GM19023 (cell line): ENCODE results near the gene GSK3A.
A peak's percentile ranks its signal among the peaks of the same experiment; 100 is the strongest.

ENCODE experiments used
- ATAC-seq: cut with Tn5 transposase; IDR thresholded peaks from one replicate; pipeline ENCODE4 v1.9.1; 2021; ENCODE audit warnings: mild to moderate bottlenecking, moderate library complexity; ENCODE audit not compliant: unreplicated experiment

The GSK3A gene

DNA sequence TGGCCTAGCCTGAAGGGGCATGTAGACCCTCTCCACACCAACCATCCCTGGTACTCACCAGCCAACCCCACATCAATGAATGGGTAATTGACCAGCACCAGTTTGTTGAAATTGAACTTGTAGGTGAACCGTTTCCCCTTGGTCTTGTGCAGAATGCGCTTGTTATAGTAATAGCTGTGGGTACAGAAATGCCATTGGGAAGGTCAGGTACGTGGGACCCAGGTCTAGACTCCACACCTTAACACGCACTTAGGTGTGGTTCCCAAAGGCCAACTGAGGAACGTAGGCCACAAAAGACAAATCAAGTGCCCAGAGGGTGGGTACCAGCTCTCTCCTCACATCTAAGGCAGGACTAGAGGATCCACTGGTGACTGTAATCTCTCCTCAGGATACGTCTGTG, 7.4 kb upstream of the GSK3A start:
- ATAC-seq, result no peak

DNA sequence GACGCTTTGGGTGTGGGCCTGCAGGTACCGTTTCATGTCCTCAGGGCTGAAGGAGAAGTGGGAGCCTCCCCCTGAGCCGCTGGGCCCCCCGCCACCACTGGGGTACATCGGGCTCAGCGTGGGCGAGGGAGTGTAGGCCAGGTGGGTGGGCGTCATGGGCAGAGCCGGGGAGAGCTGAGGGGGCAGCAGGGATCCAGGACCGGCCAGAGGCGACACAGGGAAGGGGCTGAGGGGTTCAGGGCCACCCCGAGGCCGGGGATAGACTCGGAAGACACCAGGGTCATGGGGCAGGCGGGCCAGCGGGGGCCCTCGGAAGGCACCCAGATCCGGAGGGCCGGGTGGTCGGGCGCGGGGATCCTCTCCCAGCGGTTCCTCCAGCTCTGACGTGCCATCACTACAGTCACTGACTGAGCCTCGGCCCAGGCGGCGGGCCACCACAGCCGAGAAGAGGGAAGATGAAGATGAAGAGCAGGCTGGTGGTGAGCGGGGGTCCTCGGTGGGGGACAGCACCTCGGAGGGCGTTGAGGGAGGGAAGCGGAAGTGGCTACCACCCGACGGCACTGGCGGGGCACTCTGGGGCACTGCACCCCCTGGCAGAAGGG, 6.8 kb upstream of the GSK3A start:
- ATAC-seq, result no peak

DNA sequence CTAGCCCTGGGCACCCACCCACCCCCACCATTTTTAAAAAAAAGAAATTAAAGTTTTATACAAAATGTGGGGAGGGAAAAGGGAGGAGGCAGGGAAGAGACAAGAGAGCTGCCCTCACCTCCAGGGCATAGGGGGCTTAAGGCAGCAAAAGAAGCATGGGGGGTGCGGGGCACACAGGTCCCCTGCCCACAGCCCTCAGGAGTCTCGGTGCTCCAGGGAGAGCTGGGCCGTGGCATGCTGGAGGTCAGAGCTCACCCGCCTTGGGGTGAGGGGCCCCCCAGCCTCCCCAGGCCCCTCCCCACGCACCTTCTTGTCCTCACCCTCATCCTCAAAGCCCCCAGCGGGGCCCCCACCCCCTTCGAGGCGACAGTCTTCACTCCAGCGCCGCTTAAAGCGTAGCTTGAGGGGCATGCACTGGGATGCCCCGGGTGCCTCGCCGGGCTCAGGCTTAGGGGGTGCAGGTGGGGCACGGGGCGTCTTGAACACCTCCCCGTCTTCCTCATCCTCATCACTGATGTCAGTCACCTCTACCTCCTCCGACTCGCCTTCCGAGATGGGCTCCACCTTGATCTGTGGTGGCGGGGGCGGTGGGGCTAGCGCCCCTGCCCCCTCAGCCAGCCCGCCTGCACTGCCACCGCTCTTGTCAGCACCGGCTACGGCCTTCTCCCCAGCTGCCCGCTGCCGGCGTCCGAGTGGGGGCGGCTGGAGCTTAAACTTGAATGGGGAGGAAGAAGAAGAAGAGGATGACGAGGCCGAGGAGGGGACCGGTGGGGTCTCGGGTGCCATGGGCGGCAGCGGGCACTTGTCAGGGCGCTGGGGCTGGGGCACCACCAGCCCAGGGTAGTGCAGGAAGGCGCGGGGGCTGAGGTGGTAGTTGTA, 6.1 kb upstream of the GSK3A start:
- ATAC-seq, result no peak

DNA sequence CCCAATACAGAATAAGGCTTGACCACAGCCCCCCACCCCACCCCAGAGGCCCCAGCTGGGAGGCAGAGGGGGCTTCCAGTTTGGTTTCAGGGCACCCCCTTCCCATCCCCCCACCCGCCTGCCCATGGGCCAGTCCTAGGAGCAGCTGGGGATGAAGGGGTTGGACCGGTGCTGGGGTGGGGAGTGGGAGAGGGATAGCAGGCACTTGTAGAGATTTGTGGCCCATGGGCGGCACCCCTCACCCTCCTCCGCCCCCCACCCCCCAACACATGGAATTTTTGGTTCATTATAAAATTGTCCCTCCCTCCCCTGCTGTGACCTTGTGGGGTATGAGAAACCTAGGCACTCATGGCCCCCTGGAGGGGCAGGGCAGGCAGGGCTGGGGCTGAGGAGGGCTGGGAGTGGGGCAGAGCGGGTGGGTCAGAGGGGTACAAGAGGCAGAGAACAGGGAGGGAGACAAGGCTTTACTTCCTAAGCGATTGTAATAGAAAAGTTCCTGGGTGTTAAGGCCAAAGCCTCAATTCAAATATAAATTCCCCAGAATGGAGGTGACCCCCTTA, 5.3 kb upstream of the GSK3A start:
- no peak for ATAC-seq

DNA sequence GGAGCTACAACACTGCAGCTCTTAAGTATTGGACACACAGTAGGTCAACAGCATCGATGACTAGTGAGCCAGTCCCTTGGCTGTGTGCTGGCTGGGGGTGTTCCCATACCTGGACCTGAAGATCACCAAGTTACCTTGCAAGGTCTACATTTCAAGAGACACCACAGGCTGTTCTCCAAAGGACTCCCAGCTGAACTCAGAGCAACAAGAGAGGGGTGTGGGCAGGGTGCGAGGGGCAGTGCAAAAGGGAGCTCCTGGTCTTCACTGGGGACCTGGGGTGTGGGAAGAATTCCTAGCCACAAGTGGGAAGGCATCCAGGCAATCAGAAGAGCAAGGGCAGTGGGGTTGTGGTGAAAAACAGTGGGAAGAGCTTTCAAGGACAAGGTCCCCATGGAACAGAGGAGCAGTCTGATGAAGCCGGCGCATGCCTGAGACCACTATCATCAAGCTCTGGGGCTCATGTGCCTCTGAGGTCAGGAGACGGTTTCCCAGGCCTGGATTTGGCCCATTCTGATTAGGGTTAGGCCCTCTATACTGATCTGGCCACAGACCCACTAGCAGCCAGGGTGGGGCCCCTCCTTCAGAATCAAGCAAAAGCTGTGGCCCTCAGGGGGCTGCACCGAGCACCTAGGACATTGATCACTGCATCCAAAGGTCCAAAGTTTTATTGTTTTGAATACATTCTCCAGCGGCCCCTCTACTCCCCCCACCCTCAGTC, 4.7 kb upstream of the GSK3A start:
- ATAC-seq, result no peak

DNA sequence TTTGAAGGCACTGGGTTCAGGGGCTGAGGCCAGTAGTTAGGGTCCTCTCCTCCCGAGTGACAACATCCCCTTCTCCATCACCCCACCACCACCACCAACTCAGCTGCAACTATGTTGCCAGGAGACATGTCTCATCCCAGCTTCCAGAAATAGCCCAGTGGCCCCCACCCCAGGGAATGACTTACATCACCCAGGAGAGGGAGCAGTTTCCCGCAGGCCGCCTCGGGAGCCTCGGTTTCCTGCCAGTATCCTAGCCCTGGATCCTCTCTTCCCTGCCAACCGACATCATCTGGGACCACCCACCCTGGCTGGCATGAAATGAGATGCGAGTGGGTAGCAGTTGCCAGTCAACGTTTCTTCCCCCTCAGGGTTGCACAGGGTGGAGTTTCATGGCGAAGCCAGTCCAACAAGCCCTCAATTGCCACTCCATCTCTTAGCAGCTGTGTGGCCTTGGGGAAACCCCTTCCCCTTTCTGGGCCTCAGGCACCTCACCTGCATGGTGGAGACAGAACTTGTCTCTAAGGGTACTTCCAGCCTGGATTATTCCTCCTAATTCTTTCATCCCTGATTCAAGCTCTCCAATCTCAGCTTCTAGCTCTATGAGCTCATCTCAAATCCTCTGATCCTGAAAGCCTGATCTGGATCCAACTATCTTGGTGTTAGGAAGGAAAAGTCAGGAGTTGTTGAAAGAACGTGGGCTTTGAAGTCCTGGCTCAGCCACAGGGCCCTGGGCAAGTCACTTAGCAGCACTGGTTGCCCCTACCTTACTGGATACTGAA, 3.9 kb upstream of the GSK3A start:
- no peak for ATAC-seq

DNA sequence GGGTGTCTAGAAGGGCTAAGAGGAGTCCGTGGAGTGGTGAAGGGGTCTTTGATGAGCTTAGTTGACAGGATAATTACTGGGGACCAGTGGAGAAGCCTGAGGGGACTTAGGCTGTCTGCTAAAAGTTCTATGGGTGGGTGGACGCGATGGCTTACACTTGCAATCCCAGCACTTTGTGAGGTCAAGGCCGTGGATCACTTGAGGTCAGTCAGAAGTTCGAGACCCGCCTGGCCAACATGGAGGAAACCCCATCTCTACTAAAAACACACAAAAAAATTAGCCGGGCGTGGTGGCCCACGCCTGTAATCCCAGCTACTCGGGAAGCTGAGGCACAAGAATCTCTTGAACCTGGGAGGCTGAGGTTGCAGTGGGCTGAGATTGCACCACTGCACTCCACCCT, 2.8 kb upstream of the GSK3A start:
- no peak for ATAC-seq

DNA sequence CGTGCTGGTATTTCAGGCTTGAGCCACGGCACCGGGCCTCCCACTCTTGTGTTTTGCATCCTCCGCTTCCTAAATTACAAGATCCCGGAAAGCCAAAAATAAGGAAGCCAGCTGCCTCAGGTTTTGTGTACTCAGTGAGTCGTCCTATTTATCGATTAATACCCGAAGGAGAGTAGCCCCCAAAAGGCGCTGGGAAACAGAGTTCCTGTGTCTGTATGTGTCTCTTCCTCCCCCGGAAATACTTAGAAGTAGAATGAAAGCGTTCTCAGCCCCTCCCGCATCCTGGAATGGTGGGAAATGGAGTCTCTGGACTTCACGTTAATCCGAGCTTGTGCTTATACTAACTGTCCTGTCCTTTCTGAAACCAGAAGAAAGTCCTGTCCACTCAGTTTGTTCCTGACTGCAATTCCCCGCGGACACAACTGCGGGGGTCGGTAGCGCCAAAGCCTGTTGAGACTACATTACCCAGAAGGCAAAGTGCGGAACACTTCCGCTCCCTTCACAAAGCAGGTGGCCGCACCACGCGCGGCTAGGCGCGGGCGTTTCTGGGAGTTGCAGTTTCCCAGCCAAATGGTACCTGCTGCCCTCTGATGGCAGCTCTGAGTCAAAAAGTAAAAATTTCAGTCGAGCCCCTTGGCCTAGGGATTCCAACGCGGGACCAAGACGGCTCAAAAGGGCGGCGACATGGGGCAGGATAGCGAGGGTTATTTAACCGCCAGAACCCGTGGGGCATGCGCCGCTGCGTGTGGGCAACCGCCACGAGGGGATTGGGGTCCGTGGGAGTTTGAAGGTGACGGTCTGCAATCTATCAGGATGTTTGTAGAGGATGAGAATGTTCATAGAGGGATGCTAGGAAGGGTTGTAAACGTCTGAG, 2.2 kb upstream of the GSK3A start:
- peak; percentile 38 for ATAC-seq

DNA sequence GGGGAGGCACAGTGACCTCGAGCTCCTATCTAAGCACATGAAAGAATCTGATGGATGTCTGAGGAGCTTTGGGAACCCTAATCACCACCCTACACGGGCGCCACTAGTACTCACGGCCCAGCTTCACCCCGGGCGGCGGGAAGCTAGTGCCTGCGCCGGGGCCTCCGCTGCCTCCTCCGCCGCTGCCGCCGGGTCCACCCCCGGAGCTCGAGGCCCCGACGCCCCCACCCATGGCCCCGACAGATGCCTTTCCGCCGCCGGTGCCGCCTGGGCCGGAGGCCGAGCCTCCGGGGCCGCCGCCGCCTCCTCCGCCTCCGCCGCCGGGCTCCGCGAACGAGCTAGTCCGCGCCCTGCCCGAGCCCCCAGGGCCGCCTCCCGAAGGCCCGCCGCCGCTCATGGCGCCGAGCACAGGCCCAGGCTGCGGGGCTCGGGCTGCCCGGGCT, 312 bp downstream of the GSK3A start:
- ATAC-seq, result peak; percentile 0

DNA sequence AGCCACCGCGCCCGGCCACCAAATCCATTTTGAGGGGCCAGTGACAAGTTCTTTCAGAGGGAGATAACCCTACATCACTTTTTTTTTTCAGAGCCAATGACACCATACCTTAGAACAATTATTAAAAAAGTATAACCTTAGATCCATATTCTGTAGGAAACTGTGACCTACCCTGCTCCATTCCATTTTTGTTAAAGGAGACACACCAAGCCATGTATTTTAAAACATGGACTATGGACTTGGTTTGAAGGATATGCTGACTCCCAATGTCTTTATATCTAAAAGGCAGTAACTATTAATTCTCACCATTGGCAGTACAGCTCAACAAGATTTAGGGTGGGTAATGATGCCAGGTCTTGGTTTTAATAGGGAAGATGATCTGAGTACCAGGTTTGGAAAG, 1.1 kb downstream of the GSK3A start:
- no peak for ATAC-seq

DNA sequence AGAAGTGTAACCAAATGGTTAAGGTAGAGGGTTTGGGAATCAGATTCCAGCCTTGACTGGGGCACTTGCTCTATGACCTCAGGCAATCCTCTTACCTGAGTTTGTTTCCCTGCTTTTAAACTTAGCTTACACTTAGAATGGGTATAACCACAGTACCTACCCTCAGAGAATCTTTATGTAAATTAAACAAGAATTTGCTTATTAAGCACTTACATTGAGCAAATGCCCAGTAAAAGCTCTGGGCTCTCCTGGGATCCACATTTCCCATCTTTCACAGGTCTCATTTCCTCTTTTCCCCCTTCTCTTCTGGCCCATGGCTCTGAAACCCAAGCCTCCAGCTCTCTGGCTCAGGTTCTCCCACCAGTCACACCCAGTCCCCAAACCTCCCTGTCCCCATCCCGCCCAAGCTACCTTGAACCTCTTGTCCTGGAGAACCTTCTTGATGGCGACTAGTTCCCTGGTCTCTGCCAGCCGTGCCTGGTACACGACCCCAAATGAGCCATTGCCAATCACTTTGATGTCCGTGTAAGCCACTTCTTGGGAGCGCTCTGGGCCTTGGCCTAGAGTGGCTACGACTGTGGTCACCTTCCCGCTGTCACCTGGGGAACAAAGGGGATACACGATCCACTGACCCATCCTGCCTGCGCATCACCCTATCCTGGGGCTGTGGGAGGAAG, 2.7 kb downstream of the GSK3A start:
- ATAC-seq, result no peak

DNA sequence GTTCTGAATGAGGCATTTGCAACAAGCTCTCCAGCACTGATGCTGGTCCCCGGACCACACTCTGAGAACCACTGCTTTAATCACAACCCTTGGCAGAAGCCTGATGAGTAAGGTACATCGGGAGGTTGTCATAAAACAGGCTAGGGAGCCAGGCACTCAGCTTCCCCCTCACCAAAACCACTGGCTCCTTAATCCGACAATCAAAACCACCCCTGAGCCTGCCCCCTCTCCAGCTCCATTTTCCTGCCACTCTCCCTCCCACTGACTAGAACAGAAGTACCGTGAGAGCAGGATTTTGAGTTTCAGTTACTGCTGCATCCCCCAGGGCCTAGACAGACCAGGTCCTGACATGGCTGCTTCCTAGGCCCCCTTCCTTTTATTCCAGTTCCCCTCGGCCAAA, 7.2 kb downstream of the GSK3A start:
- no peak for ATAC-seq

DNA sequence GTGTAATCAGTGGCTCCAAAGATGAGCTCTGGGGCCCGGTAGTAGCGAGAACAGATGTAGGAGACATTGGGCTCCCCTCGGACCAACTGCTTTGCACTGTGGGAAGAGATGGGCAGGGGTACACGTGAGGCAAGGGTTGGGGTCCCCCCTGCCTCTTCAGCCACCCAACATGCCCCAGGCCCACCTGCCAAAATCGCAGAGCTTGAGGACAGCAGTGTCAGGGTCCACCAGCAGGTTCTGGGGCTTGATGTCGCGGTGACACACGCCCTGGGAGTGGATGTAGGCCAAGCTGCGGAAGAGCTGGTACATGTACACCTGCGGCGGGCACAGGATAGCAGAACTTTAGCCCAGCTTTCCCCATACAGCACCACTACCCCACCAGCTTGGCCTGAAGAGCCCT, 8.0 kb downstream of the GSK3A start:
- no peak for ATAC-seq

DNA sequence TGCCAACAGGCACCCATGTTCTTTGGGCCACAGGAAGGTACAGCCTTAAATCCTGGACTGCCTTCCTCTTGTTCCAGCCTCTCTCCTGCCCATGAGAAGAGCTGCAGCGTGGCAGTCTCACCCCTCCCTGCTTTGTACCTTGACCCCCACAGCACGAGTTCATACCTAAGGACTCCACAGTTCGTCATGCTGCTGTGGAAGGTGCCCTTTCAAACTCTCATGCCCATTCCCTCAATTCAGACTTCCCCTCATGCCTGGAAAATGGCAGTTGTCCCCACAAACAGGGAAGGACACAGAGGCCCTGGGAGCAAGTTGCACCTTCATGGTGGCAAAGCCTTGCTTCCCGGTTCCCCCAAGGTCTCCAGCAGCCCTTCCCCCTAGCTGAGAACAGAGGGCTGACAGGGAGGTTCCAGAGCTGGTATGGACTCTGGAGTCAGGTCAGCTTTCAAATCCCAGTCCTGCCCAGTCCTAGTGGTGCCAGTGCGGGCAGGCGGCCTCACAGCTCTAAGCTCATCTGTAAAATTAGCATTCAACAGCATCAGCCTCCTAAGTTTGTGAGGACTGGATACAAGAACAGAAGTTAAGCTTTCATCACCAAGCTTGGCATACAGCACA, 8.6 kb downstream of the GSK3A start:
- ATAC-seq, result no peak

DNA sequence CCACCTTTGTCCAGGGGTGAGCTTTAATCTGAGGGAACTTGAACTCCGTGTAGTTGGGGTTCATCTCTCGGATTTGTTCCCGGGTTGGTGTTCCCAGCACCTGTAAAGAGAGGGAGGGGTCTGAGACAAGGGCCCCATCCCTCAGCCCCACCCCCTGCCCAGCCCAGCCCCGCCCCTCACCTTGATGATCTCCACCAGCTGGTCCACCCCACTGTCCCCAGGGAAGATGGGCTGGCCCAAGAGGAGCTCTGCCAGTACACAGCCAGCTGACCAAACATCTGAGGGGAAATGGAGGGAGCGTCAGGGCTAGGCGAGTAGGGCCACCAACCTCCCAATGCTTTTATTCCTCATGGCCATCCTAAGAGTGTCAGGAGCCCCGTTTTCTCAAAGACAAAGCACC, 9.3 kb downstream of the GSK3A start:
- ATAC-seq, result no peak

DNA sequence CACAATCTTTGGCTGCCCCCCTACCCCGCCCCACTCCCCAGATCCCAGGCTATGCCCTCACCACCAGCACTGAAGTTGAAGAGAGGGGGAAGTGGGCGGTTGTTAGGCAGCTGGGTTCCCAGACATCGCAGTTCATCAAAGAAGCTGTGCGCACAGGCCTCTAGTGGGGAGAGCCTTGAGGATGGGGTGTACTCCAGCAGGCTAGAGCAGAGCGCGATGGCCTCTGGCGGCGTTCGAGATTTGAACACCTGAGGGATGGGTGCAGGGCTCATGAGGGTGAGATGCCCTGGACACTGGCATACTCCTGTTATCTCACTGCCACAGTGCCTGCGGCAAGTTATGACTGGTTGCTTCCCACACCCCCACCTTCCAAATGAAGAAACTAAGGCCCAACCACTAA, 10.0 kb downstream of the GSK3A start:
- no peak for ATAC-seq

DNA sequence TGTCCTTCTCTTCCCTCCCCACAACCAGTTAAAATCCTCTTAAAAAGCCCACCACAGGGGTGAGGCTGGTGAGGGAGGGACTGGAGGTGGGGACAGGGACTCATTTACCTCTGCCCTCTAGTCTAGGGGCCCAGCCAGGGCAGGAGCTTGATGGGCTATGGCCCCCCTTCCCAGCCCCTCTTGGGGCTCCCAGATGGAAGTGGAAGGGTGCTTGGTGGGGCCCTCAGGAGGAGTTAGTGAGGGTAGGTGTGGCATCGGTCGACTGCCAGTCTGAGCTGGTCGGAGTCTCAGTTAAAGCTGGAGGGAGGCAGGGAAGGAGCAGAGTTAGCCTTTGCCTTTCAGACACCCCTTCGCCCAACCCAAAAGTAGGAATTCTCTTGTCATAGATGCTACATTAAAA, 11.8 kb downstream of the GSK3A start:
- no peak for ATAC-seq

DNA sequence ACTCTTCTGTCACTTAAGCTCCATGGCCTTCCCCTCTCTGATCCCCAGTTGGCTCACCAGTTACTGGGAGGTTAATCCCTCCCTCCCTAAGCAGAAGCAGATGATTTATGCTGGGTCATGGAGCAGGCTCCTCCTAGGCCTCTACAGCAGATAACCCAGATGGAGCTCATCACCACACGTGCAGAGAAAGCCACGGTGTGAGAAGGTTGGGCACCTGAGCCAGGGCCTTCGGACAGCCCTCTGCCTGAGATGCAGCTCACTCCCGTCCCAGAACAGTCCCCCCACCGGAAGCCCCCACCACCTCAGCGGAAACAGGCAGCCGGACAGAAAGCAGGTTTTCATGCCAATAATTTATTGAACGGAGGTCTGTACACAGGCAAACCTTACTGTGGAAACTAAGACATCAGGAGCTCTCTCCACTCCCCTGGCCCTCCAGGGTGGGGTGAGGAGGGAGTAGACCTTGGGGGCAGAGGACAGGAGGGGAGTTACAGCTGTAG, 12.5 kb downstream of the GSK3A start:
- ATAC-seq, result no peak
